ENCODE results near the gene CTTNBP2NL. TPM values are rescaled to one million over a fixed set of nuclear protein-coding genes. Genes with fewer than 3 reads are reported as not detected.

The CTTNBP2NL gene
- polyA plus RNA-seq, 5 donors, result 24.9 to 44.6 (median 38.5) TPM

- DNase-seq, result no peak
Measured at GRCh38 chr1:112505878-112506277, 109.9 kb downstream of the CTTNBP2NL start.

DNA sequence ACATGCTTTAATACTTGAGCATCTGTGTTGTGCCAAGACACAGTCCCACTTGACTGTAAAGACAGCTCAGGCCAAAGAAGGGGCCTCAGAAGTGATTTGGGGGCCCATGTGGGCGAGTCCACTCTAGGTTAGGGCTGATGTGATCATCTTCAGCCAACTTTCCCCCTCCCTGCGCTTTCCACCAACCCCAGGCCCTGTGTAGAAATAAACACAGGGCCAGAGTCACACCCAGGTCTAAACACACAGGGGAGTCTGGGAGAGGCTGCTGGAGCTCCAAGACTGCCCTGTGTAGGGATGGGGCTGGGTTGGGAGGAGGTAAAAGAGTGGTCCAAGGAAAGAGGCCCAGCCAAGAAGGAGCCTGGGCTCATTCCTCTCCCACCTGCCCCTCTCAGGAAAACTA, 110.3 kb downstream of the CTTNBP2NL start:
- no peak for DNase-seq

DNA sequence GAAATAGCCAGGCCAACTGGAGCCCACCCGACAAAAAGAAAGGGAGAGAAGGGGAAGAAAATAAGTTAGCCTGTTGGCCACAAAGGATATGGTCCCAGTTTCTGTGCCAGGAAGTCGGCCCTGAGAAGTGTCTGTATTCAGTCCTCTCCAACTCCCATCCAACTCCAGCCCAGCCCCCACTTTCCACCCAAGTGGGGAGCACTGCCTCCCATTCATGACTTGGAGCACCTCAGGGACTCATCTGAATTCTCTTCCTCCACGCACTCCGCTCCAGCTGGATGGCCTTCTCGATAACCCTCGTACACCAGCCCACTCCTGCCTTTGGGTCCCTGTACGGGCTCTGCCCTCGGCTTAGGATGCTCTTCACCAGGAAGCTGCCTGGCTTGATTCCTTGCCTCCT, 110.7 kb downstream of the CTTNBP2NL start:
- no peak for DNase-seq

DNA sequence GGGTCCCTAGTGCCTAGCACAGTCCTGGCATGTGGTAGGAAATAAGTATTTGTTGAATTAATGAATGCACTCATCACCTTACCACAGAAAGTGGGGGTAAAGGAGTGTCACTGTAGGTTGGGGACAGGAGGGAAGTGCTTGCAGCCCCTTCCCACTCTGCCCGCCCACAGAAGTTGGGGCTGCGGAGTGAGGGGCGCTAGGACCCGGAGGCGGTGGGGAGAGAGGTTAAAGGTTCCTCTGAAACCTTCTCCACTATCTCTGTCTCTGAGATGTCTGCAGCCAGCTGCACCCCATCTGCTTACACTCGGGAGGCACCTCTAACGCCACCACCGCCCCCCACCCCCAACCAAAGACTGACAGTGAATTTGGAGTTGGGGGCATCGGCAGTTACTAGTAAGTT, 111.3 kb downstream of the CTTNBP2NL start:
- no peak for DNase-seq

DNA sequence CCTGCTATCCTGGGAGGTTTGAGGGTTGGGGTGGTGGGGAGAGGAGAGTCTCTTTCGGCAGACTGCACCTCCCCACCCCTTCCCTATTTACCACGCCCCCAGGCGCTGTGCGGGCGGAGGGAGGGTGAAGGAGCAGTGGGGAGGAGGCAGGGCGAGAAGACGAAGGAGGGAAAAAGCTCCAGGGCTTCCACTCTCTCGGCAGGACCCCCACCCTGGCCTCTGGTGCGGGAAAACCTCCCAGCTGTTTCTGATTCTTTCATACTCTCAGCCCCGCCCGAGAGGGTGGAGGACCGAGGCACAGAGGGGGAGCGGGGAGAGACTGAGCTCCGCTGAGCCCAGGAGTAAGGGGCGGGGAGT, 111.9 kb downstream of the CTTNBP2NL start:
- DNase-seq, result no peak

DNA sequence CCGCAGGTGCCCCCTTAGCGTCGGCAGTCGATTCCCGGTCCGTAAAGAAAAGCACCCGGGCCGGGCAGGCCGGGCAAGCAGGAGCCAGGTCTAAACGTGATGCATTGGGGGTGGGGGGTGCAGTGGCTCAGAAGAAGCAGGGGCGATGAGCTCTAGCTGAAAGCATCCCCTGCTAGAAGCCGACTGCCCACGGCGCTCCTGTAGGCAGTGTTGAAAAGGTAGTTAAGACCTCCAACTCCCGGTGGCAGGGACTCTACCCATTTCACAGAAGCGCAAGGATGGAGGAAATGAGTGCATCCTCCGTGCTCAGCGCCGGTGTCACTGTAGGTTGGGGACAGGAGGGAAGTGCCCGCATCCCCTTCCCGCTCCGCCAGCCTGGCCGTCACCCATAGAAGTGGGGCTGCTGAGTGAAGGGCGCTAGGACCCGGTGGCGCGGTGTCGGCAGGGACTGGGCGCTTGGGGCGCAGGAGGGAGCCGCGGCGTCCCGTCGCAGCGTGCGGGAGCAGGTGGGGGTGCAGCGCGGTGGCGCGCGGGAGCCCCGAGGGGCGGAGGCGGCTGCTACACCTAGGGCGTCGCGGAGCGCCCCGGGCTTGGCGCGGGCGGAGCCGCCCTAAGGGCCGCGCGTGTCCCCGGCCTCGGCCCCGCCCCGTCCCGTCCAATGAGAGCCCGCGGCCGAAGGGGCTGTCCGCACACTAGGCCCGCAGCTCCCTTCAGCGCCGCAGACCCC, 112.4 kb downstream of the CTTNBP2NL start, which contains the start of gene WNT2B:
Gene WNT2B, plus strand, starts transcription at position 688 of the 727 bp plus-strand sequence. CDS start 298 bp downstream, outside the sequence.
- DNase-seq, result no peak

DNA sequence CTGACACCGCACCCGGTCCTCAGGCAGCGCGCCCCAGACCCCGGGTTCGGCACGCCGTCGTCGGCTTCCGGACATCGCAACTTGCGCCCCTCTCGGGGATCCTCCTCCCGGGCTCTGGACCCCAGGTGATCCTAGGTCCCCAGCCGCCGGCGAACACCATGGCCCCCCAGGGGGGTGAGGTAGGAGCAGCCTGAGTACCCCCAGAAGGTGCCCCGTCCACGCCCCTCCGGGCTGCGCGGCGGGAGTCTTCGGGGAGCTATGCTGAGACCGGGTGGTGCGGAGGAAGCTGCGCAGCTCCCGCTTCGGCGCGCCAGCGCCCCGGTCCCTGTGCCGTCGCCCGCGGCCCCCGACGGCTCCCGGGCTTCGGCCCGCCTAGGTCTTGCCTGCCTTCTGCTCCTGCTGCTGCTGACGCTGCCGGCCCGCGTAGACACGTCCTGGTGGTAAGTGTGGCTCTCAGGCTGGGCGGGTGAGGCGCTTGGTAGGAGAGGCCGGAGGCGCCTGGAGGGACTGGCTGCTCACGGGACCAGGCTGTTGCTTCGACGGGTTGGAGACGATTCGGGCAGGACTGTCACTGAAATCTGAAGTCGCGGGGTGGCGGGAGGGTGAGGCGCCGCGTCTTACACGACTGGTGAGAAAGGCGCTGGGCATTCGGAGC, 113.1 kb downstream of the CTTNBP2NL start:
- DNase-seq, result no peak

DNA sequence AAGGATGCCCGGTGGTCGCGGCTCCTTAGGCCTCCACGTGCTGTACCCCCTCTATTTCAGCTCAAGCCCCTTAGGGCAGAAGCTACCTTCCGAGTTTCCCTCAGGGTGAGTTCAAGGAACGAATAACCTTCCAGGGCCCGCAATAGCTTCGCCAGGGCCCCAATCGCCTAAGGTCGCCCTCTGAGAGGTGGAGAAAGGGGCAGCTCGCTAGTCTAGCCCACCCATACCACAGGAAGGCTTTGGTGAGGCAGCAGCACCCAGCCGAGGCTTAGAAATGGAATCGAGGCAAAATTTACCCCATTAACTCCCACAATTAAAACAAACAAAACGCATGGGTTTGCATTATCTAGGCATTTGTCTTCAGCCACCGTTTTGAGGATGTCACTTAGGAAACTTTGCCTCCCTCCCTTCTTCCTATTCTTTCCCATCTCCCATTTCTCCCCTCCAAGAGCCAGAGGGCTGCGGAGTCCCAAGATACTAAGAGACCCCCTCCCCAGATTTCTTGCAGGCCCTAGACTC, 113.7 kb downstream of the CTTNBP2NL start:
- no peak for DNase-seq

DNA sequence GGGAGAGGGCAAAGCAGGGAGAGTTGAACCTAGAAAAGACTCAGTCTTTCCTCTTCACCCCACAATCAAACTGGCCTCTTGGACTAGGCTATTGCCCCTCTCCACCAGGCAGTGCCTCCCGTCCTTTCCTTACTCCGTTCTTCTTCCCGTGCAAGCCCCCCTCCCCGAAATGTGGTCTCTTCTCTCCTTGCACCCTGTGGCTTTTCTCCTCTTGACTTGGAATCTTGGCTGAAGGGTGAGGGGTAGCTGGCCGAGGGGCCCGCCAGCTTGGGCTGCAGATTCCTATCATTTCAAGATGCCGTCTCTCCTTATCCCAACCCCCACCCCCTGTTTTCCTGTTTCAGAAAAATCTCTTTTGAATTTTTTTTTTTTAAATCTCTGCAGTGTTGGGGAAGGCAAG, 114.3 kb downstream of the CTTNBP2NL start:
- DNase-seq, result no peak

Other genes starting within 250 kb of the CTTNBP2NL start
- gene WNT2B, start 112.8 kb downstream of the CTTNBP2NL start, polyA plus RNA-seq (ENCODE audit: insufficient read depth in 1 of 5, insufficient read length in 5 of 5, low replicate concordance in 1 of 5), result 1 to 10 TPM; 3.5 to 6.5 (median 4.7) TPM
- 10 to 100 TPM; 20.5 to 32.8 (median 25.1) TPM for gene ST7L, start 222.9 kb downstream of the CTTNBP2NL start, polyA plus RNA-seq (ENCODE audit: insufficient read depth in 1 of 5, insufficient read length in 5 of 5, low replicate concordance in 1 of 5)
- gene CAPZA1, start 223.6 kb downstream of the CTTNBP2NL start, polyA plus RNA-seq (ENCODE audit: insufficient read depth in 1 of 5, insufficient read length in 5 of 5, low replicate concordance in 1 of 5), result 100 to 1,000 TPM; 119 to 188 (median 144) TPM

All from right lung (tissue), 5 donors.